SK-N-SH (cell line): ENCODE measurements around the gene FGF5. TPM values are rescaled to one million over a fixed set of nuclear protein-coding genes. Genes with fewer than 3 reads are reported as not detected.

Experiments
- CTCF ChIA-PET: fragments of 300-600, 350-600 bp; formaldehyde crosslinking; extraction: SDS; loops from one replicate; lab custom pipeline; 2021; lab: Yijun Ruan, JAX
- POLR2A ChIA-PET: fragments of 350-600 bp; sonication (Branson Sonifier 250); formaldehyde crosslinking; extraction: SDS; loops from one replicate; lab custom pipeline; 2020; ENCODE audit warnings: antibody characterized with exemption, inconsistent platforms; lab: Yijun Ruan, JAX
- DNase-seq: peaks from one replicate; pipeline ENCODE4 v3.0.0; 2012
- H2AFZ ChIP-seq: fragments of 200-600 bp; sonication (generic); 2 replicates; pipeline ENCODE4 v1.8.1; 2016; ENCODE audit warnings: antibody characterized with exemption, mild to moderate bottlenecking, low read depth
- H3F3A ChIP-seq: fragments of 200-600 bp; sonication (generic); replicated peaks from 2 replicates; pipeline ENCODE3; 2016; ENCODE audit warnings: antibody characterized with exemption, mild to moderate bottlenecking; ENCODE audit not compliant: insufficient read depth
- H3K27ac ChIP-seq, 2 experiments: fragments of 200-500 bp in 1 of 2; fragments of 200-600 bp in 1 of 2; sonication (Bioruptor generic) in 1 of 2; sonication (generic), shearing (Covaris generic) in 1 of 2; 2 replicates each; pipeline versions ENCODE4 v1.5.1 to v1.6.1; 2014 to 2016; ENCODE audit warnings: low read depth in 2 of 2, inconsistent platforms in 1 of 2, low read length in 1 of 2, mild to moderate bottlenecking in 1 of 2, mixed read lengths in 1 of 2
- H3K27me3 ChIP-seq: fragments of 200-600 bp; sonication (generic), shearing (Covaris generic); 2 replicates; pipeline ENCODE4 v1.6.1; 2016; ENCODE audit warnings: mixed run types; ENCODE audit not compliant: insufficient read depth
- H3K36me3 ChIP-seq, 2 experiments: fragments of 200-500 bp in 1 of 2; fragments of 200-600 bp in 1 of 2; sonication (Bioruptor generic) in 1 of 2; sonication (generic) in 1 of 2; replicated peaks in 1 of 2; 2 replicates each; pipeline versions ENCODE3 to v1.5.1; 2014 to 2016; ENCODE audit warnings: low read length in 1 of 2, mild to moderate bottlenecking in 1 of 2; ENCODE audit not compliant: insufficient read depth in 2 of 2, control insufficient read depth in 1 of 2
- H3K4me1 ChIP-seq, 2 experiments: fragments of 200-500 bp in 1 of 2; fragments of 200-600 bp in 1 of 2; sonication (Bioruptor generic) in 1 of 2; sonication (generic), shearing (Covaris generic) in 1 of 2; 2 replicates each; pipeline versions ENCODE4 v1.5.1 to v1.6.1; 2014 to 2016; ENCODE audit warnings: low read depth in 1 of 2, low read length in 1 of 2, mixed run types in 1 of 2; ENCODE audit not compliant: insufficient read depth in 2 of 2, control insufficient read depth in 1 of 2
- H3K4me2 ChIP-seq: fragments of 200-600 bp; sonication (generic), shearing (Covaris generic); 2 replicates; pipeline ENCODE4 v1.6.1; 2017; ENCODE audit warnings: mixed run types
- H3K4me3 ChIP-seq, 2 experiments: fragments of 200-500 bp in 1 of 2; fragments of 200-600 bp in 1 of 2; sonication (Bioruptor generic) in 1 of 2; sonication (generic), shearing (Covaris generic) in 1 of 2; 2 replicates each; pipeline versions ENCODE4 v1.5.1 to v1.8.1; 2014 to 2016; ENCODE audit warnings: low read depth in 2 of 2, inconsistent platforms in 1 of 2, low read length in 1 of 2, mild to moderate bottlenecking in 1 of 2, mixed read lengths in 1 of 2, moderate library complexity in 1 of 2
- H3K79me2 ChIP-seq: fragments of 200-600 bp; sonication (generic); 2 replicates; pipeline ENCODE4 v1.8.1; 2017; ENCODE audit warnings: mild to moderate bottlenecking; ENCODE audit not compliant: insufficient read depth
- H3K9ac ChIP-seq: fragments of 200-600 bp; sonication (generic); 2 replicates; pipeline ENCODE4 v1.6.1; 2017; ENCODE audit warnings: mixed run types
- H3K9me2 ChIP-seq: fragments of 200-600 bp; sonication (generic); 2 replicates; pipeline ENCODE4 v1.6.1; 2017; ENCODE audit warnings: mixed run types
- H3K9me3 ChIP-seq: fragments of 200-600 bp; sonication (generic); 2 replicates; pipeline ENCODE4 v1.6.1; 2017; ENCODE audit warnings: mixed run types, mild to moderate bottlenecking, moderate library complexity
- H4K20me1 ChIP-seq: fragments of 200-600 bp; sonication (generic); 2 replicates; pipeline ENCODE4 v1.6.1; 2017; ENCODE audit warnings: mild to moderate bottlenecking, mixed run types; ENCODE audit not compliant: insufficient read depth
- CHD2 ChIP-seq: fragments of 150-350 bp; IDR thresholded peaks from 2 replicates; pipeline ENCODE4 v1.6.1; 2018; ENCODE audit warnings: low read length; ENCODE audit not compliant: partially characterized antibody
- CTCF ChIP-seq: fragments of 200-600 bp; sonication (generic); IDR thresholded peaks from 2 replicates; pipeline ENCODE4 v1.6.1; 2017; ENCODE audit warnings: antibody characterized with exemption, mild to moderate bottlenecking, moderate library complexity
- ELF1 ChIP-seq: IDR thresholded peaks from 2 replicates; pipeline ENCODE4 v1.4.0; 2012
- EP300 ChIP-seq, 2 experiments: IDR thresholded peaks; 2 replicates each; pipeline versions ENCODE4 v1.4.0 to v1.6.1; 2012; ENCODE audit warnings: borderline replicate concordance in 1 of 2, low read depth in 1 of 2, low read length in 1 of 2
- FOXM1 ChIP-seq: IDR thresholded peaks from 2 replicates; pipeline ENCODE4 v1.4.0; 2012; ENCODE audit warnings: low read depth, mild to moderate bottlenecking
- GABPA ChIP-seq: IDR thresholded peaks from 2 replicates; pipeline ENCODE4 v1.4.0; 2012; ENCODE audit warnings: low read depth, mild to moderate bottlenecking
- MAX ChIP-seq: IDR thresholded peaks from 2 replicates; pipeline ENCODE4 v1.4.0; 2012; ENCODE audit warnings: low read depth
- MXI1 ChIP-seq: IDR thresholded peaks from 2 replicates; pipeline ENCODE4 v1.6.1; 2012; ENCODE audit warnings: mild to moderate bottlenecking, low read depth, low read length, improper control_type of control experiment
- POLR2AphosphoS5 ChIP-seq: IDR thresholded peaks from 2 replicates; pipeline ENCODE4 v1.6.1; 2012; ENCODE audit warnings: low read depth, low read length
- RAD21 ChIP-seq: IDR thresholded peaks from 2 replicates; pipeline ENCODE4 v1.6.1; 2012; ENCODE audit warnings: mild to moderate bottlenecking, low read length
- RFX5 ChIP-seq: IDR thresholded peaks from 2 replicates; pipeline ENCODE4 v1.6.1; 2012; ENCODE audit warnings: mild to moderate bottlenecking, improper control_type of control experiment, low read length
- RXRA ChIP-seq: IDR thresholded peaks from 2 replicates; pipeline ENCODE4 v1.4.0; 2012; ENCODE audit warnings: low read depth, mild to moderate bottlenecking, borderline replicate concordance
- SIN3A ChIP-seq: IDR thresholded peaks from 2 replicates; pipeline ENCODE4 v1.6.1; 2012; ENCODE audit warnings: low read depth, mild to moderate bottlenecking, low read length, moderate library complexity, borderline replicate concordance
- SMC3 ChIP-seq: IDR thresholded peaks from 2 replicates; pipeline ENCODE4 v1.6.1; 2012; ENCODE audit warnings: low read depth, low read length, improper control_type of control experiment
- TAF1 ChIP-seq: IDR thresholded peaks from 2 replicates; pipeline ENCODE4 v1.6.1; 2012; ENCODE audit warnings: low read depth, mild to moderate bottlenecking, low read length, moderate library complexity, borderline replicate concordance
- TCF12 ChIP-seq: IDR thresholded peaks from 2 replicates; pipeline ENCODE4 v1.4.0; 2012
- TEAD4 ChIP-seq: IDR thresholded peaks from 2 replicates; pipeline ENCODE4 v1.4.0; 2012; ENCODE audit warnings: mild to moderate bottlenecking, borderline replicate concordance; ENCODE audit not compliant: insufficient read depth
- YY1 ChIP-seq: IDR thresholded peaks from 2 replicates; pipeline ENCODE4 v1.4.0; 2012; ENCODE audit warnings: low read depth, mild to moderate bottlenecking
- WGBS: methylation state at CpG from one replicate; pipeline ENCODE4 v1.1.6; 2017; ENCODE audit warnings: low lambda C conversion rate; 5-methylcytosine and 5-hydroxymethylcytosine counted together
- polyA plus RNA-seq, 3 experiments: library from polyadenylated mRNA; depleted of rRNA; stranded (reverse); fragments of >200 nt; gene quantifications; 2 replicates each; pipeline ENCODE4 v1.2.3, GENCODE V29; 2012
- TF ChIP-seq, protein P1 (sequence below): IDR thresholded peaks from 2 replicates; pipeline ENCODE4; 2012
- TF ChIP-seq, protein P2 (sequence below): IDR thresholded peaks from 2 replicates; pipeline ENCODE4 v1.4.0; 2012; ENCODE audit warnings: low read depth, borderline replicate concordance

Gene FGF5
- polyA plus RNA-seq, 1 of the 3 experiments (the other 2 are of a cell fraction): 17.7 TPM

GRCh38 chr4:80335226-80335553 lies 68.7 kb downstream of the FGF5 start:
- Histone ChIP-seq H2AFZ (peak overlapping the region; percentile 78), H3K4me2 (peak overlapping the region; percentile 92), H3K4me3 (peak overlapping the region; percentile 84 to 85), H3F3A (no peaks in the 10 kb centered on the region), H3K79me2 (no peaks in the 10 kb centered on the region), H3K9me2 (no peaks in the 10 kb centered on the region), H3K36me3 (peaks cover 0 to 4% of the 10 kb centered on the region in 2 experiments), H3K9ac (peak overlapping the region; percentile 39; the same call in 1 of the 2 replicates), H3K4me1 (peaks cover 0 to 7% of the 10 kb centered on the region in 2 experiments; a peak in 2 of 4 replicates), H4K20me1 (no peaks in the 10 kb centered on the region), H3K9me3 (no peaks in the 10 kb centered on the region), H3K27ac (peak overlapping the region; percentile 39 to 43; a peak in 3 of 4 replicates), H3K27me3 (no peaks in the 10 kb centered on the region)
- ChIA-PET CTCF (interaction anchor here (0.7 to 6.7 kb wide), 17 partner anchors 12 to 1383 kb away, joined by 3 to 108 read pairs (median 5); no protein-coding TSS in a partner anchor), POLR2A (no interaction called here)
- TF ChIP-seq RXRA (no peak), EP300 (IDR thresholded peaks at IDR 0.05; ENCODE audit: borderline replicate concordance in 1 of 2, low read depth in 1 of 2, low read length in 1 of 2) (no peak)
- TF ChIP-seq, protein P1, sequence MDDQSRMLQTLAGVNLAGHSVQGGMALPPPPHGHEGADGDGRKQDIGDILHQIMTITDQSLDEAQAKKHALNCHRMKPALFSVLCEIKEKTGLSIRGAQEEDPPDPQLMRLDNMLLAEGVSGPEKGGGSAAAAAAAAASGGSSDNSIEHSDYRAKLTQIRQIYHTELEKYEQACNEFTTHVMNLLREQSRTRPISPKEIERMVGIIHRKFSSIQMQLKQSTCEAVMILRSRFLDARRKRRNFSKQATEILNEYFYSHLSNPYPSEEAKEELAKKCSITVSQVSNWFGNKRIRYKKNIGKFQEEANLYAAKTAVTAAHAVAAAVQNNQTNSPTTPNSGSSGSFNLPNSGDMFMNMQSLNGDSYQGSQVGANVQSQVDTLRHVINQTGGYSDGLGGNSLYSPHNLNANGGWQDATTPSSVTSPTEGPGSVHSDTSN: no peak
- DNase-seq: no peak
- WGBS: 7% methylated on average over 3 of the region's 3 CpGs

DNA sequence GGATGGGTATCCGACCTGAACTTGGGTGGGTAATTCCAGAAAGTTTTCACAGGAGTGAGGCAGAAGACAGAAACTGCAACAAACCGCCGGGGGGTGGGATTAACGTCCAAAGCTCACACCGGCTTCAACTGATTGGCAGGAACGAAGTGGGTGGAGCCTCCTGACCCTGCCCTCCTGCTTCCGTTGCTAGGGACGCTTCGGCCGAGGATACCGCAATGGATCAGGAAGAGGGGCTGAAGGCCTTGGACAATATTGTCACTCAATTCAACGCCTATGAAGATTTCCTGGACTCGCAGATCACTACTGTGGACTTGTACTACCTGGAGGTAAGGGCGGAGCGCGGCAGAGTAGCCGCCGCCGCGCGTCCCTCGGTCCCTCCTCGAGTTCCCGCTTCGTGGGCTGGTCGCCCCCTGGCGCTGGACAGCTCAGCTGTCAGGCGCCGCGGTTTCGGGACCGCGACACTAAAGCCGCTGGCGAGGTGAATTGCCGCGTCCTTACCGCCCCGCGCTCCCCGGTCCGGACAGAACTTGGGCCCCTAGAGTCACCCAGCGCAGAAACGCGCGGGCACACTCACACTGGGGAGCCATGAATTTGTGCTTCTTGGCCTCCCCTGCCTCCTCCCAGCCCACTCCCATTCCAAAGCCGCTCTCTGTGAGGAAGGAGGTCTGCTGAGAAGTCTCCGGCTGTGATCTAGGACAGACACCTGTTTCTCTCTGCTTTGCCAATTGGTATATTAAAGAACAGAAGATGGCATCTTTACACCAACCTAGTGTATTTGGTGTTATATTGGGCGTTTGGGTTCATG lies 69.3 kb downstream of the FGF5 start, which contains the start of gene CFAP299:
TSS of gene CFAP299 (plus strand) at position 177 of the 805 bp plus-strand sequence.
- peak within 1 kb of the TSS; percentile 84 to 85 for H3K4me3 ChIP-seq
- H4K20me1 ChIP-seq: no peaks in the 10 kb centered on the region
- H3K27me3 ChIP-seq: no peaks in the 10 kb centered on the region
- DNase-seq: peak; percentile 89
- H3K27ac ChIP-seq: peak within 1 kb of the TSS; percentile 39 to 43; a peak in 3 of 4 replicates
- WGBS: under 1% methylated on average over 15 of the region's 49 CpGs
- no peaks in the 10 kb centered on the region for H3K9me3 ChIP-seq
- peak within 1 kb of the TSS; percentile 80 for H2AFZ ChIP-seq
- H3K9me2 ChIP-seq: no peaks in the 10 kb centered on the region
- no peaks in the 10 kb centered on the region for H3K79me2 ChIP-seq
- ChIA-PET CTCF (interaction anchor here (0.7 to 6.7 kb wide), 29 partner anchors 8 to 1383 kb away, joined by 3 to 108 read pairs (median 5); partner anchors contain the start of gene FGF5), POLR2A (no interaction called here)
- peak within 1 kb of the TSS; percentile 39; the same call in 1 of the 2 replicates for H3K9ac ChIP-seq
- peak within 1 kb of the TSS; percentile 92 for H3K4me2 ChIP-seq
- no peaks in the 10 kb centered on the region for H3F3A ChIP-seq
- H3K36me3 ChIP-seq: peaks cover 0 to 4% of the 10 kb centered on the region in 2 experiments
- peaks cover 0 to 7% of the 10 kb centered on the region in 2 experiments; a peak in 2 of 4 replicates for H3K4me1 ChIP-seq
- TF ChIP-seq TAF1 (peak; percentile 64; the same call in 1 of the 2 replicates), FOXM1 (no peak), ELF1 (peak; percentile 53; the same call in 1 of the 2 replicates), SIN3A (peak; percentile 90; the same call in 1 of the 2 replicates), TCF12 (no peak), RFX5 (no peak; the same call in 1 of the 2 replicates), YY1 (no peak), GABPA (no peak), MXI1 (peak; percentile 83), CHD2 (no peak), RAD21 (peak; percentile 61), SMC3 (peak; percentile 56), MAX (peak; percentile 63; the same call in 1 of the 2 replicates), POLR2AphosphoS5 (peak; percentile 26; the same call in 1 of the 2 replicates), TEAD4 (0 out of 2 replicates have a peak, but pooled peaks have one; percentile 10), CTCF (peak; percentile 71)
- TF ChIP-seq, protein P2, sequence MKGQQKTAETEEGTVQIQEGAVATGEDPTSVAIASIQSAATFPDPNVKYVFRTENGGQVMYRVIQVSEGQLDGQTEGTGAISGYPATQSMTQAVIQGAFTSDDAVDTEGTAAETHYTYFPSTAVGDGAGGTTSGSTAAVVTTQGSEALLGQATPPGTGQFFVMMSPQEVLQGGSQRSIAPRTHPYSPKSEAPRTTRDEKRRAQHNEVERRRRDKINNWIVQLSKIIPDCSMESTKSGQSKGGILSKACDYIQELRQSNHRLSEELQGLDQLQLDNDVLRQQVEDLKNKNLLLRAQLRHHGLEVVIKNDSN: no peak
- TF ChIP-seq, protein P1: peak; percentile 71
